GM19193 (cell line): ENCODE measurements around the gene FOXF2.

Experiments used
- POLR2A ChIP-seq: IDR thresholded peaks from 4 replicates; pipeline ENCODE4 v1.6.1; 2011; ENCODE audit not compliant: insufficient read depth, insufficient read length; ENCODE audit errors: extremely low read depth

The FOXF2 gene

GRCh38 chr6:1394514-1395463 lies 5.4 kb downstream of the FOXF2 start:
- no peak for TF ChIP-seq POLR2A

GRCh38 chr6:1395506-1395905 lies 6.1 kb downstream of the FOXF2 start:
- TF ChIP-seq POLR2A = no peak

GRCh38 chr6:1395941-1396908 lies 6.8 kb downstream of the FOXF2 start:
- TF ChIP-seq POLR2A = no peak

GRCh38 chr6:1396952-1397868 lies 7.8 kb downstream of the FOXF2 start:
- TF ChIP-seq POLR2A = no peak

- no peak for TF ChIP-seq POLR2A
These were observed 9.9 kb downstream of the FOXF2 start for GRCh38 chr6:1399085-1399780.

- TF ChIP-seq POLR2A = no peak
These were observed 10.9 kb downstream of the FOXF2 start for GRCh38 chr6:1400126-1400850.

- no peak for TF ChIP-seq POLR2A
These were observed 13.0 kb downstream of the FOXF2 start for GRCh38 chr6:1402369-1402768.

- TF ChIP-seq POLR2A = no peak
These were observed 13.5 kb downstream of the FOXF2 start for GRCh38 chr6:1402868-1403267.

GRCh38 chr6:1403851-1404712 lies 14.7 kb downstream of the FOXF2 start:
- no peak for TF ChIP-seq POLR2A

GRCh38 chr6:1404713-1405098 lies 15.3 kb downstream of the FOXF2 start:
- no peak for TF ChIP-seq POLR2A

- TF ChIP-seq POLR2A = no peak
These were observed 15.8 kb downstream of the FOXF2 start for GRCh38 chr6:1405221-1405620.
